ENCODE data around the gene BPIFB1.

Gene BPIFB1

GRCh38 chr20:33273117-33273851 is 9.7 kb upstream of the BPIFB1 start:
- DNase-seq: no peak

GRCh38 chr20:33275215-33275614 is 7.8 kb upstream of the BPIFB1 start:
- no peak for DNase-seq

DNA sequence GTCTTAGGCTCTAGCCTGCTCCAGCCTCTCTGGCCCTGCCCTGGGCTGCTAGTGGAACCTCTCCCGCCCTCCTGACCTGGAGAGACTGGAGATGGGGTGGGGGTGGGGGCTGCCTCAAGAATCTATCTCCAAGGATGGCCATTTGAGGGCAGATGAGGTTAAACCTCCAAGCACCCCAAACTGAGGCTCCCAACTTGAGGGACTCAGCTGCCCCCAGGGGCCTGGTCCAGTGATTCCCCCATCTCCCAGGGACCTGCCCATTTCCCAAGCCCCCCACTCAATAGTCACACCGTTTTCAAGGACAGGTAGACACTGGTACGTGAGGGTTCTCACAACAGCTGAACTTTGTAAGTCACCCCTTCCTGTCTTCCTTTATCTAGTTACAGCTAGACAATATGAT is 7.1 kb upstream of the BPIFB1 start:
- DNase-seq: no peak

DNA sequence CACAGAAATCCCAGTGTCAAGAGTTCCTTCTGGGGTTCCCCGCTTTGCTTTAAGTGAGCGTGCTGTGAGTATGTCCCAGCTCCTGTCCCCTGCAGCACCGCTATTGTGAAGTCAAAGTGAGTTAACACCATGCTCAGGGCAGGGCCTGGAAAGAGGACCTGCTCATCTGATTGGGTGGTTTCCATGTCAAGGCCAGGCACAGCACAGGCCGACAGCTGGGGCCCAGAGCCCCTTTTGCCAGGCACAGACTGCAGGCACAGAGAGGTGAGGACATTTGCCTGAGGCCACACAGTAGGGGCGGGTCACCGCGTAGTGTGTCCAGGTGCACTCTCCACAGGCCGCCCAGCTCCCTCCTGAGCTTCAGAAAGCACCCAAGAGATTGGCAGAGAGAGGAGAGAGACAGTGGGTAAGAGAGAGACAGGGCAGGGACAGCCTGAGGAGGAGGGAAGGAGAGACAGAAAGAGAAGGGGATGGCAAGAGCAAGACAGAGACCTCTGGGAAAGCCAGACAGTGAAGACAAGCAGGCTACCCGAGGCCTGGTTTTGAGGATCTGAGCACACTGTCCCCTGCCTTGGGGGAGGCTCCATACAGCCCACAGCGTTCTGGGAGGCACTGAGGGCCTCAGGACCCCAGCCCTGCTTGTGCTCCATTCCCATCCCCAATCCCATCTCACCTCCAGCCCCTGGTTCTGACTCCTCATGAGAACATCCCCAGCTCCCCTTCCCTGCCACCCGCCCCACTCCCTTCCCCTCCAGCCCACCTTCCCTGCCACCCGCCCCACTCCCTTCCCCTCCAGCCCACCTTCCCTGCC is 6.5 kb upstream of the BPIFB1 start:
- no peak for DNase-seq

DNA sequence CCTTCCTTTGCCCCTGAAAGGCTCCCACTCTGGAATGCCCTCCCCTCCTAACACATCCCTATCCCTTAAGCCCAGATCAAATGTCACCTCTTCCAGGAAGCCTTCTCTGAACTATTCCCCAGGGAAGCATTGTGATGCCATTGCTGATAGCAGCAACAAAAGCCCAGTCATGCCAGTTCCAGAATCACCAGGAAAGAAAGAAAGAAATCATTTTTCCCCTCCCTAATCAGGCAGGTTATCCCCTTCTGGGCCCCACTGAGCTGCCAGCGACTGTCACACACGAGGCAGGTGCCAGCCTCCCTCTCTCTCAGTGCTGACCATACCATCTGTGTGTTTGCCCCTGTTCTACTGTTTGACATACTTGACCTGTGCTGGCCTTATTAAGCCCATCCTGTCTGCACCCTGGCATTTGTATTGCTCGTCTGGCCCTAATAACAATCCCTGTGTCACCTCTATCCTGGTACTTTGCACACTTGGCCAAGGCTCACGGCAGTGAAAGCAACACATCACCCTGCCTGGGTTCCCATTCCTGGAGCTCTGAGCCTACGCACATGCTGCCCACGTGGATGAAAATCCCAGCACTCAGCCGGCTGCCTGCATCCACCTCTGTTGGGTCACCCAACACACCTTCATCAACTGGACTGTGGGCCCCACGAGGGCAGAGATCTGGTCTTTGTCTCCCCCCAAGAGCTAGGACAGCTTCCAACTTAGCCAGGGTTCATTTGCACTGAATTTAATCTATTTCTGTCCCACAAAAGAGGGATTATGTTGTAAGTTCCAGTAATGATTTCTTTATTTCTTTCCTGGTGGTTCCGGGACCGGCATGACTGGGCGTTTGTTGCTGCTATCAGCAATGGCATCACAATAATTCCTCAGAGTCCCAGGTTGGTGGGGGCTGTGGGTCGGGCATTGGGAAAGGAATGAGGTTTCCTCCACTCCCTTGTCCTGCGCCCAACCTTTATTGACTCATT is 5.3 kb upstream of the BPIFB1 start:
- no peak for DNase-seq

GRCh38 chr20:33278700-33279099 is 4.3 kb upstream of the BPIFB1 start:
- no peak for DNase-seq

GRCh38 chr20:33279261-33279910 is 3.6 kb upstream of the BPIFB1 start:
- DNase-seq: no peak

DNA sequence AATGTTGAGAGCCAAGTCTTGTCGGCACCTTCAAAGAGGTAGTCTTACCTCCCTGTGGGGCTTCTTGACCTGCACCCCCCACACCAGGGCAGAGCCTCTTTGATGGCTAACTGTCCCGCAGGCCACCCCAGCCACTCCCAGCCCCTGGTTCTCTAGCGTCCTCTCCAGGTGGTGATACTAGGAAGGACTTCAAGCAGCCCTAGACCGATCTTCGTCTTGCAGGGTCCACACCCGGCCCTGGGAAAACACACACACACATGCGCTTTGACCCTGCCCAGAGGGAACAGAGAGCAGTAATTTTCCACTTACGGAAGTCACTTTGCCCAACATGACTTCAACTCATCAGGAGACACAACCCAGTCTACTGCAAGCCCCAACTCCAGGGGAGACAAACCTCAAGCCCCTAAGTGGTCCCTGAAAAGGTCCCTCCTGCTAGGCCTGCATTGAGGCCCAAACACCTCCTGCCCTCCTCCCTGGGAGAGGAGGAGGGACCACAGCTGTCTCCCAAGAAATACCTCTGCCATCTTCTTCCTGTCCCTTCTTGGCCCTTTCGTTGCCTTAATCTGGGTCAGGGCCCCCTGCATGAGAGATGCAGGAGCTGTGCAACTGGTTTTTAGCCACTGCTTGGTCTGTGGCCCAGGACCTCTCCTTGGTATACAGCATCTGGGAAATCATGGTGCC is 2.9 kb upstream of the BPIFB1 start:
- DNase-seq: no peak

- no peak for DNase-seq
These were observed 2.2 kb upstream of the BPIFB1 start for GRCh38 chr20:33280775-33281174.

GRCh38 chr20:33281550-33282146 is 1.4 kb upstream of the BPIFB1 start:
- no peak for DNase-seq

GRCh38 chr20:33282196-33282934 is 649 bp upstream of the BPIFB1 start:
- DNase-seq: no peak

- DNase-seq: no peak
These were observed 1.3 kb downstream of the BPIFB1 start for GRCh38 chr20:33284284-33284683.

- DNase-seq: no peak
These were observed 1.9 kb downstream of the BPIFB1 start for GRCh38 chr20:33284937-33285336.

- DNase-seq: no peak
These were observed 3.0 kb downstream of the BPIFB1 start for GRCh38 chr20:33285861-33286495.

- no peak for DNase-seq
These were observed 4.9 kb downstream of the BPIFB1 start for GRCh38 chr20:33287884-33288283.

DNA sequence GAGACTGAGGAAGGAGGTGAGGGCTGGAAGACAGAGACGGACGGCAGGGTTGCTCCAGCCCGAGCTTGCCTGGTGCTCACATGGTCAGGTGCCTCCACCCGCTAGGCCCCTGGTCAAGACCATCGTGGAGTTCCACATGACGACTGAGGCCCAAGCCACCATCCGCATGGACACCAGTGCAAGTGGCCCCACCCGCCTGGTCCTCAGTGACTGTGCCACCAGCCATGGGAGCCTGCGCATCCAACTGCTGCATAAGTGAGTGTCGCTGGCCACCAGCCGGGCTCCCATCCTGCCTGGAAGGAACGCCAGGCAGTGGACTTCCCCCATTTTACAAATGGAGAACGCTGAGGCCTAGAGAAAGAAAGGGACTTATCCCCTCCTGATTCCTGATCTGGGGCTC is 7.8 kb downstream of the BPIFB1 start:
- no peak for DNase-seq

DNA sequence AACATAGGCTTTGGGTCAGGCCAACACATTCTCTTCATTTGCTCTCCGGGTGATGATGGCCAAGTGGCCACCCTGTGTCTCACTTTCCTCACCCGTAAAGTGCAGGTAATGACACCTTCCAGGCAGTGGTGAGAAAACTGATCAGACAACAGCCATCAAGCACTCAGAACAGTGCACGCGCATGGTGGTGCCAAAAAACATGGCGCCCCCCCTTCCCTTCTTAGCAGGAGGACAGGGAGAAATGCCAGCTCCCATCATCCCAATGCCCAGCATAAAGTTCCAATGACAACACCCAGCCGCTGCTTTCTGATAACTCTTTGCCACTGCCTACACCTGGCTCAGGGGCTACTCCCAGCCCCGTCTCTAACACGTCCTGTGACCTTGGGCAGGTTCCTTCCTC is 8.4 kb downstream of the BPIFB1 start:
- DNase-seq: no peak

DNA sequence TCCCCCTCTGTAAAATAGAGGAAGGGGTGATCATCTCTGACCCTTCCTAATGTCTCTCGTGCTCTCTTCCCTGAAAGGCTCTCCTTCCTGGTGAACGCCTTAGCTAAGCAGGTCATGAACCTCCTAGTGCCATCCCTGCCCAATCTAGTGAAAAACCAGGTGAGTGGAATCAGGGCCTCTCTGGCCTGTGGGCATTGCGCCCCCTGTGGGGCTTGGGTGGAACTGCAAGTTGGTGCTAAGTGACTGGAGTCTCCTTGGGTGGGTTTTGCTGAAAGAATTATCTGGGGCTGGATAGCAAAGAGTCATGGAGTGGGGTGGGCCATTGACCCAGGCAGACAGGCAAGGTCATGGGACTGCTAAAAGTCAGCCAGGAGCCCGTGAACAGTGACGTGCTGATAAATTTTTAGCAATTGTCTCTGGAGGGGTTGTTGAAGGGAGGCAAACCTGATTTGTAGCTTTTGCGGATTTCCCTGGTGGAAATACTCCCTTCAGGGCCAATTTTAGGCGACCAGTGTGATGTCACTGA is 8.9 kb downstream of the BPIFB1 start:
- peak; percentile 72 for DNase-seq

DNA sequence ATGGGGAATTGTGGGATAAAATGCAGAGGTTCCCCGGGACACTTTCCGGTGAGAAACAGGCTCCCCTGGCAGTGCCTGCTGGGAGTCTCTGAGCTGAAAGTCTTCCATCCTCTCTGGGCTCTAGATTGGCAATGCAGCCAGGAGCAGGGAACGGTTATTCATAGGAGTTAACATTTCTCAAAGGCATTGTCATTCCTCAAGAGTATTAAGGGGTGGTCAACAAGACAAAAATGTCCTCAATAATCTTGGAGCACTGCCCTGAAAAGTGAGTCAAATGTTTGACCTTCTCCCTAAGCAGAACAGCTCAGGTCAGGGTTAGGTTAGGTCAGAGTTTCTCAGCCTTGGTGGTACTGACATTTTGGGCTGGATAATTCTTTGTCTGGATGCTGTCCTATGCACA is 13.2 kb downstream of the BPIFB1 start:
- DNase-seq: no peak

DNA sequence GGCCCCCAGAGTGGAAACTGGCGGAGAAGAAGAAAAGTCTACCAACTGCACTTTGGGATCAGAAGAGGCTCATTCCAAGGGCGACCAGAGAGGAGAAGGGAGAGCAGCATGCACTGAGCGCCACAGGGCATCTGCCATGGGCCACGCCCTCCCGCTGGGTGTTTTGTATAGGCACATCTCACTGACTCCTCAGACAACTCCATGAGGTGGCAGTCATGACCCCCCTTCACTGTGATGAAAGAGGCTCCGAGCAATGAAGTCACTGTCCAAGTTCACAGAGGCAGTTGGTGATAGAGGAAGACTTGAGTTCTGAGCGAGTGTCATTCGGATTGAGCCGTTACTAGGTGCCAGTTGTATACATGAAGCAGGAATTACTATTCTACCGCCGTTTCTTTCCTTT is 15.4 kb downstream of the BPIFB1 start:
- no peak for DNase-seq

All from stimulated activated CD4-positive, alpha-beta T cell treated with anti-CD3 and anti-CD28 coated beads, Interleukin-4, amount 100 ng/mL, for 1 hour (primary cell).